ENCODE results near the gene NEURL1. TPM values are rescaled to one million over a fixed set of nuclear protein-coding genes. Genes with fewer than 3 reads are reported as not detected.

Gene NEURL1
- total and polyA plus RNA-seq, 10 of the 15 experiments (the other 5 are each of a cell fraction or from before 2014, with no cell fraction given) = 0.02 to 0.05 (median 0.05) TPM; not detected in 6

- no peak for TF ChIP-seq ZNF687 (IDR thresholded peaks at IDR 0.05)
- no peak for TF ChIP-seq TCF3 (IDR thresholded peaks at IDR 0.05; ENCODE audit: borderline replicate concordance, insufficient read depth, low read depth, low read length)
- TF ChIP-seq NFYA (IDR thresholded peaks at IDR 0.05; ENCODE audit: borderline replicate concordance, low read depth, low read length) = no peak
- no peak for TF ChIP-seq REST (IDR thresholded peaks at IDR 0.05; ENCODE audit: low read depth, low read length)
- no peak for TF ChIP-seq SKIL (IDR thresholded peaks at IDR 0.05; ENCODE audit: low read depth, poor library complexity, severe bottlenecking)
- TF ChIP-seq YY1 (IDR thresholded peaks at IDR 0.05; ENCODE audit: low read depth, low read length) = no peak
- no peak for TF ChIP-seq ZNF217 (IDR thresholded peaks at IDR 0.05)
- TF ChIP-seq BACH1 (IDR thresholded peaks at IDR 0.05; ENCODE audit: borderline replicate concordance) = no peak
- no peak for TF ChIP-seq NR2C2 (IDR thresholded peaks at IDR 0.05; ENCODE audit: borderline replicate concordance, control insufficient read depth, insufficient read length, low read depth)
- no peak for TF ChIP-seq RUNX3 (IDR thresholded peaks at IDR 0.05; ENCODE audit: low read length)
Measured at GRCh38 chr10:103597003-103597402, 103.5 kb downstream of the NEURL1 start (continued).

Data from GM12878 (cell line).